Urothelium cell line (cell line): Measurements from ENCODE around the gene ZNF691.

Experiments
- DNase-seq: peaks from one replicate; pipeline ENCODE4 v3.0.0; 2011; ENCODE audit warnings: low spot score, mixed read lengths
- FAIRE-seq: peaks from 2 replicates; lab custom pipeline; 2011; peaks lifted over from hg19 to GRCh38; lab: Jason Lieb, UNC

ZNF691 gene

DNA sequence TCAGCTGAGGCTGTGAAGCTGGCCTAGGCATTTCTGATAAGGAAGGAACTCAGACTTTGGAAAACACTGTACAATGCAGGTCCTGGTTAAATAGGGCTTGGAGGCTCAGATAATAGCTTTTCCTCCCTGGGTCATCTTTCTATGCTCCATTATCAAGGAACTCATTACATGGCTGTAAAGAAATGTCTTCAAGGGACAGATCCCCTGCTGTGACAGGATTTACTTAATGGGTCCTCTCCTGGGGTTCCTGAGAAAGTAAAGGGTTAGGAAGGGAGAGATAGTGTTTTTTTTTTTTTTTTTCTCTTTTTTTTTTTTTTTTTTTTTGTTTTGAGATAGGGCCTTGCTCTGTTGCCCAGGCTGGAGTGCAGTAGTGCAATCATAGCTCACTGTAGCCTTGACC is 15.1 kb upstream of the ZNF691 start:
- DNase-seq (no peak), FAIRE-seq (no peak)

DNA sequence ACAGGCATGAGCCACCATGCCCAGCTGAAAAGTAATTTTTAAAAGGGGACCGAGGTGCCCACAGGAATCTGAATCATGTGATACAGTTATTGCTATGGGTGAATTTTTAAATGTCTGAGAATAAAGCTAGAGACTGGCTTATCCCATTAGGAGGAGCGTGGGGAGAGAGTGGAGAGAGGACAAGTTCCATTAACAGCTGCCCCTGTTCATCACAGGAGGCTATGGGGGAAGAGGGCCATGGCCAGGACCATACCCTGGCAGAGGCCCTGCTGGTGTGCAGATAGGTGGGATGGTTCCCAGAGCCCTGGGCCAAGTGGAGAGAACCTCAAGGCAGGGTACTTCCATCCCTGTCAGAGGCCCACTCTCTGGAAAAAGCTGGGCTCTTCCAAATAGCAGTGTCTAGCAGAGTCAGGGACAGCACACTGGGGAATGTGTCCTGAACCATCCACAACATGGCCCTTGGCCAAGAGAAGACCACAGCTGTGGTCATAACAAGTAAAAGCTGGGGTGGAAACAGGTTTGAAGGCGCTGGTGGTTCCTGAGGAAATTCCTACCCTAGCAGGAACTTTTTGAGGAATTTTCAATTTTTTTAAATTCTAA is 13.7 kb upstream of the ZNF691 start:
- DNase-seq: no peak
- FAIRE-seq: peak; percentile 44

DNA sequence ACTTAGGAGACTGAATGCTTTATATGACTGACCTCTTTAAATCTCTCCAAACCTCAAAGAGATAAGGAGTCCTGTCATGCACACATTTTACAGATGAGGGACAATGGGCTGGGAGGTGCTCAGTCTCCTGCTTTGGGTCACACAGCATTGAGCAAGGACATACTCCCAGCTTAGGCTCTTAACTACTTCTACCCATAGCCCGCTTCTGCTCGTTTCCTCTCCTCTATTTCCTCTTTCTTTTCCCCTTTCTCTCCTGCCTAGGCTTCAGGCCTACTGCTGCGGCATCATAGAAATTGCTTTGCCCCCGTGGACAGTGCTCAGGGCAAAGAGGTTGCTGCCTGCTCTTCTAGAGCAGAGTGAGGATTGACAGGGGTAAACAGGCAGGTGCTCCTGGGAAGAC is 12.4 kb upstream of the ZNF691 start:
- no peak for FAIRE-seq
- no peak for DNase-seq

DNA sequence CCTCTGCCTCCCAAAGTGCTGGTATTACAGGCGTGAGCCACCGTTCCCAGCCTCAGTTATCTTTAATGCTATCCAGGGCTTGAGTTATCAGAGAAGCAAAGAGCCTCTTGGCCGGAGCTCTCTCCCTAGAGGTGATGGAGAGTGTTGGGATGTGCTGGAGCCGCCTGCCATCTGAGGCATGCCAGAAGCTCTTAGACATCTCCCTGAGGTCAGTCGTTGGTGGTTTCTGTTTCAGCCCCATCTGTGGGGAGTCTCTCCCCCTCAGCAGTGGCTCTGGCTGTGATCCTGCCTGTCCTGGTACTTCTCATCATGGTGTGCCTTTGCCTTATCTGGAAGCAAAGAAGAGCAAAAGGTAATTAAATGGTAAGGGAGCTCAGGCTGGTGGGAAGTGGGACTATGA is 11.6 kb upstream of the ZNF691 start:
- FAIRE-seq: no peak
- no peak for DNase-seq

DNA sequence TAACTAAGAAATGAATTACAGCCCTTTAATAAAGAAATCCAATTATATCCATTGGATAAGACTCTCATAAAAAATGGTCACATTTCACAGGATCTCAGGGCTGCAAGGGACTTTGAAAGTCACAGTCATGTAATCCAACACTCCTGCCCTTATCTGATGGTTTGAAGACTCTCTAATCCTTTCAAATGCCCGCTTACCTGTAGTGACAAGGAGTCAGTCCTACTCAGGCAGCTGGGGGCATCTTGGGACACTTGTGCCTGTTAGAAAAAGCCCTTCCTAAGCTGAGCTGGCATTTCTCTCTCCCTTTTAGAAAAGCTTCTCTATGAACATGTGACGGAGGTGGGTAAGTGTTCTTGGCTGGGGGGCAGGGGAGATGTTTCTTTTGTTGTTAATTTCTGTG is 11.0 kb upstream of the ZNF691 start:
- DNase-seq (no peak), FAIRE-seq (no peak)

DNA sequence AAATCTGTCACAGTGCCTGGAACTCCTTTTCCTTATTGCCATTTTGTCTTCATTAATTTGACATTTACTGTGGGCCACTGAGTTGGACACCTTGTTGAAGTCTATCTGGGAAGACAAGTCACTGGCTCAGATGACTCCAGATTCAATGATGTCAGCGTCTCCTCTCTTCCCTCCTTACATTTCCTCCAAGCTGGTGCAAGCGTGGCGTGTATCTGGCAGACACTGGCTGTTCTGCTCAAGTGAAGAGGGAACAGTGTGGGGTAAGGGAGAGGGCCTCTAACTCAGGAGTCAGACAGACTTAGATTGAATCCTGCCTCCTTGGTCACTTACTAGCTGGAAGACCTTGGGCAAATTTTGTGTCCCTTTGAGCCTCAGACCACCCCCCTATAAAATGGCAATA is 8.7 kb upstream of the ZNF691 start:
- FAIRE-seq: peak; percentile 5
- no peak for DNase-seq

DNA sequence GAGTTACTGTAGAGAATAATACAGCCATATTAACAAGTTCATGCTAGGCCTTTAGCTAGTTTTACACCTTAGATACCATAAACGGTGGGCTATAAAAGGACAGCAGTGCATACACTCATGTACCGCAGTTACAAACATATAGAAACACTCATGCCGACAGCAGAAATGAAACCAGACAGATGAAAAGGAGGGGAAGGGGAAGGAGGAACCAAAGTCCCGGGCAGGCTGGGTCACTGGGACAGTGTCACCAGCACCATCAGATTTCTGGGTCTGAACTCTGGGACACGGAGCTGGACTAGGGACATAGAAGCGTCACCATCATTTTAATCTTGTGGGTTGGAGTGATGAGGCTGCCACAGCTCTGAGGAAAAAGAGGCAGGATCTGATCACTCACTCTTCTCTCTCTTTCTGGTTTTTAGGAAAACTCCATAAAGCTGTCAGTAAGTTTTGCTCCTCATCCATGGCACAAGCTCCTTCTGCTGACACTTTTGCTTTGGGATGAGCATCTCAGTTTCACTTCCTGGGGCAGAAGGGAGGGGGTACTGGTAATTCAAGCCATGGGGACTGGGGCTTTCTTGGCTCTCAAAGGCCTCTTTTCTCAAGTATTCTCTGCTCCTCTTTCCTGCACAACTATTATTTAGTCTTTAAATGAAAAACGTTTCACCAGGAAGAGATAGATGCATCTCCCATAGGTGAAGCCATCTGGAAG is 7.8 kb upstream of the ZNF691 start:
- DNase-seq (no peak), FAIRE-seq (no peak)

DNA sequence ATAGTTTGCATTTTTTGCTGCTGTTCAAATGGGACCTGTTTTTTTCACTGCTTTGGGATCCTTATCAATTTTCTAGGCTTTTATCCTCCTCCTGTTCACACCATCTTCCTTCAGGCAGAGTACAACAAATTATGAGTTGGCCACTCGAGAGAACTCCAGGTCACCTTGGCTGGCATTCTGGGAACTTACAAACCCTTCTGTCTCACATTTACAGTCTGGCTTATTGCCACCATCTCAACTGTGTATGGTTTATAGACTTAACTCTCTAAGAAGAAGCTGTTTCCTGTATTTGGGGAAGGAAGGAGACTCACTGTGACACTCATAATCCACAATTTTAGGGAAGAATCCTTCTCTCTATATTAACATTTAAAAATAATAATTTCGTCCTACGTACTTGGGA is 5.4 kb upstream of the ZNF691 start:
- no peak for FAIRE-seq
- no peak for DNase-seq

DNA sequence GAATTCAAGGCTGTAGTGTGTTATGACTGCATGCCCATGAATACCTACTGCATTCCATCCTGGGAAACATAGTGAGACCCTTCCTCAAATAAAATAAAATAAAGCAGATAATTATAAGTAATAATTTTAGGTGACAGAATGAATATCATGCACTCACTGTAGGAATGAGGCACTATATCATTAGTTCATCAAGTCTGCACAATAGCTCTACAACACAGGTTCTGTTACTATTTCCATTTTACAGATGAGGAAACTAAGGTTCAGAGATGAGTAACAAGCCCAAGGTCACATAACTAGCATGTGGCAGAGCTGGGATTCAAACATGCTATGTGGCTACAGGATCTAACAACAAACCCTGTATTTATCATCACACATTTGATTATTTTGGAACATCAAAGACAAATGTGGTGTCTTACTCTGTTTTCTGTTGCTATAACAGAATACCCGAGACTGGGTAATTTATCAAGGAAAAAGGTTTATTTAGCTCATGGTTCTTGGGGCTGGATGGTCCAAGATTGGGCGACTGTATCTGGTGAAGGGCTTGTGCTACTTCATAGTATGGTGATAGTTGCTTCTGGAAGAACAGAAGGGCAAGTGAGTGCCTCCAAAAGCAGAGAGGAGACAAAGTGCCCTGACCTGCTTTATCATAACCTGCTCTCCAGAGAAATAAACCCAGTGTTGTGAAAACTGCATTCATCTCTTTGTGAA is 4.8 kb upstream of the ZNF691 start:
- FAIRE-seq: no peak
- no peak for DNase-seq

DNA sequence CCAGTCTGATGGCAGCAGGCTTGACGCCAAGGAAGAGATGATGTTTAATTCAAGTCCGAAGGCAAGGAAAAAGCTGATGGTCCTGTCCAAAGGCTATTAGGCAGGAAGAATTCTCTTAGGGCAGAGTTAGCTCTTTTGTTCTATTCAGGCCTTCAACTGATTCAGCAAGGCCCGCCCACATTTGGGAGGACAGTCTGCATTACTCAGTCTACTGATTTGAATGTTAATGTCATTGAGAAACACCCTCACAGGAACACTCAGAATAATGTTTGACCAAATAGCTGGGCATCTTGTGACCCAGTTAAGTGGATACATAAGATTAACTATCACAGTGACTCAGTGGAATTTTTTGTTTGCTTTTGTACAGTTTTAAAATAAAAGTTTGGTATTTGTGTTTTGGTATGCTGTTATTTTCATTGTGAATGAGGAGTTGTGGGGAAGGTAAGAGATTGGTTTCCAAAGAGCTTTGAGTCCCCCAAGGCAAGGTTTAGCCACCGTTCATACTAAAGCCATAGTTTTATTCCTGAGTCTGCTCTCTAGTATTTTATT is 1.7 kb upstream of the ZNF691 start:
- FAIRE-seq (peak; percentile 17), DNase-seq (no peak)

DNA sequence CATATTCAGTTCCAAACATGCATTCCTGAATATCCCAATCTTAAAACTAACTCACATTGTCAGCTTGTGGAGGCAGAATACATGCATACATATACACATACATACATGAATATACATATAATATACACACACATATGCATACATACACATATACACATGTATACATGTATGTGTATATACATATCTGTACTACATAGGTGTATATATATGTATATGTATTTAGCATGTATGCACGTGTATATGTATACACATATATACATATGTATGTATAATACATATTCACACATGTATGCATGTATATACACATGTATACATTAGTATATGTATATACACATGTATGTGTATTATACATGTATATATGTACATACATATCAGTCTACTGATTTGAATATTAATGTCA is 1.2 kb upstream of the ZNF691 start:
- DNase-seq: no peak
- FAIRE-seq: no peak

DNA sequence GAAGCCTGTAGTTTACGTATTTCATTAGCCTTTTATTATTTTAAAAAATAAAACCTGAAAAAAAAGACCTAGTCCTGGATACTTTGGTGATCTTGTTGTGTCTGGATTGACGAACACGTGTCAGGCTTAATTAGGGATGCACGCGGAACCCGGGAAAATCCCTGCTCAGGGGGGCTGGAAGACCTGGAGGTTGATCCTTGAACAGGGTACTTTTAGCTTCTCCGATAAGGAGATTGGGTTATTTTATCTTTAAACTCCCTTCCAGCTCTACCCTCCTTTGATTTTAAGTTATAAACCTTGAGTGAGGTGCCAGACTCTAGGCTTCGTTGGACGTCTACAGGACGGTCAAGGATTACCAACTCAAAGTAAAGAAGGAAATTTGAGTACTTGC is 552 bp upstream of the ZNF691 start:
- peak; percentile 19 for DNase-seq

DNA sequence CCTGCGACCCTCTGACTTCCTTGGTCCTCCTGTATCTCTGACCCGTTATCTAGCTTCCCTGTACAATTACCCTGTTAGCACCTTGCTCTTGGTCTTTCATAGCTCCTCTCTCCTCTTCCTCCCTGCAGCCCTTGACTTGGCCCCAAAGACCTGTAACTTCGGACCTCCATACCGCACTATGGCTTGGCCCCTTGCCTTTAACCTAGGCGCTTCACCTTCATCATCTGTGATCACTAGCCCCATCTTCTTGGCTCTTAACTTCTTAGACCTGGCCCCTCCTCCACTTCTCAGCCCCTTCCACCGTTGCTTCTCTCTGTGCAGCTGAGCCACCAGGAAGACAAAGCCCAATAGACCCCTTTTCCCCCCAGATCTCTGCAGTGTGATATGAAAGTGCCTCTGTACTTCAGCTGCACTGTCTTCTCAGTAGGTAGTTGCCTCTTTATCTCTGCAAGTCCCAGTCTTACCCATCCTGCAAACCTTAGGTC is 740 bp downstream of the ZNF691 start:
- DNase-seq: peak; percentile 27

More for the DNA sequence above, 552 bp upstream of the ZNF691 start:
- FAIRE-seq: no peak

DNA sequence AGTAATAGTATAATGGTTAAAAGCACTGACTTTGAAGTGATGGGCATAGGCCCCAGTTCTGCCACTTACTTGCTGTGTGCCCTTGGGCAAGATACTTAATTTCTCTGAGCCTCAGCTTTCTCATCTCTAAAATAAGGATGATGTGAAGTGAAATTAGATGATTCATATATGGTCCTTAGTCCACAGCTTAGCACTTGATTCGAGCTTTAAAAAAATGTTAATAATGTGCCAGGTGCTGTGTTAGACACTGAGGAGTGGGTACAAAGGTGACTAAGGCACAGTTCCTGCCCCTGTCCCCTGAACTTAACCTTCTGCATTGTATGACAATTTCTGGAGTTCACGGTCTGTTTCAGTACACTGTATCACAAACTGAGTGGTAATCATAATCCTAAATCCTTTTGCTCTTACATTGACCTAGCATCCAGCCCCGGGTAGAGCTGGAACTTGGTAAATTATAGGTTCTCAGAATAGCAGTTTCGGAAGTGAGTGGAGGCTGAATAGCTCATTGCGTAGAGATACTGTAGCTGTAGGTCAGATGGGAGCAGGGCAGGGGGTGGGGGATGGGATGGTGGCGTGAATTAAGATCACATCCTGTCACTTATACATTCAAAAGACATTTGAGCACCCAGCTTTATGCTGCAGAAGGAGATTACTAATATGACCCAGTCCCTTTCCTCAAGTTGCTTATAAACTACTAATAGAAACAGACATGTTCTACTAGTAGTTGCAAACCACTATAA is 1.5 kb downstream of the ZNF691 start:
- DNase-seq (no peak), FAIRE-seq (no peak)

More for the DNA sequence above, 740 bp downstream of the ZNF691 start:
- no peak for FAIRE-seq

DNA sequence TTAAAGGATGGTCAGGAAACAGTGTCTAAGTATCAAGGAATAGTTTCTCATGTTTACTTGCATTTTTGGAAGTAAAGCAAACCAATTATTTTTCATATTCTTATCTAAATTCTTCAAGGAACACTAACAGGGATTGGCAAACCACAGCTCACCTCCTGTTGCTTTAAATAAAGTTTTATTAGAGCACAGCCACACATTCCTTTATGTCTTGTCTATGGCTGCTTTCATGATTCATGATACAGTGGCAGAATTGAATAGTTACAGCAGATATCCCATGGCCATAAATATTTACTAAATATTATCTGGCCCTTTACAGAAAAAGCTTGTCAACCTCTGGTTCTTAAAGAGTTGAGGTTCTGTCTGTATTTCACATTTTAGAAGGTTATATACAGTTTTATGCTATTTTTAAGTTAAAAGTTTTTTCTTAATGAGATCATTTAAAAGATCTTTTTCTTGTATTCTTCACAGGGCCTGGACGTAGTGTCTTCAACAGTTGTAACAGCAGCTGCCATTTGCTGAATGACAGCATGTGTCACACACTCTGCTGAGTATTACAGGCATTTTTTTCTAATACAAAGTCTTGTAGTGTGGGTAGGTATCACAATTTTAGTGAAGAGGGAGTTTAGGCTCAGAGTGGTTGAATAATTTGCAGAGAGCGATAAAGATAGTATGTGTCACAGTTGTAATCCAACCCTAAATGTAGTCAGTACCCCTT is 2.6 kb downstream of the ZNF691 start:
- no peak for FAIRE-seq
- no peak for DNase-seq

DNA sequence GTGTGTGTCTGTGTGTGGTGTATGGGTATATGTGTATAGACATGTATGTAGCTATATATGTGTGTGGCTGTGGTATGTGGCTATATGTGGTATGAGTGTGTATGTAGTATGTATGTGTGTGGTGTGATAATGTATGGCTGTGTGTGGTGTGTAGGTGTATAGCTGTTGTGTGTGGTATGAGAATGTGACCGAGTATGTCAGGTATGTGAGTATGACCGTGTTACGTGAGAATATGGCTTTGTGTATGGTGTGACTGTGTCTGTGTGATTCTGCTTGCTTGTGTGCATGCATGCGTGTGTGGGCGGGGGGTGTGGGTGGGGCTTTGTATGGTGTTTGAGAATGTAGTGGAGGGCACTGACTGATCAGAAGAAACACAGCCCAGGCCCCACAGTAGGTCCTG is 3.5 kb downstream of the ZNF691 start:
- DNase-seq (no peak), FAIRE-seq (peak; percentile 94)

DNA sequence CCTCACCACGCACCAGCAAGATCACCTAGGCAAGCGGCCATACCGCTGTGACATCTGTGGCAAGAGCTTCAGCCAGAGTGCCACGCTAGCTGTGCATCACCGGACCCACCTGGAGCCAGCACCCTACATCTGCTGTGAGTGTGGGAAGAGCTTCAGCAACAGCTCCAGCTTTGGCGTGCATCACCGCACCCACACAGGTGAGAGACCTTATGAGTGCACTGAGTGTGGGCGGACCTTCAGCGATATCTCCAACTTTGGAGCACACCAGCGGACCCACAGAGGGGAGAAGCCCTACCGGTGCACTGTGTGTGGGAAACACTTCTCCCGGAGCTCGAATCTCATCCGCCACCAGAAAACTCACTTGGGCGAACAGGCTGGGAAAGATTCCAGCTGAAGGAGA is 5.0 kb downstream of the ZNF691 start:
- FAIRE-seq: no peak
- DNase-seq: no peak

DNA sequence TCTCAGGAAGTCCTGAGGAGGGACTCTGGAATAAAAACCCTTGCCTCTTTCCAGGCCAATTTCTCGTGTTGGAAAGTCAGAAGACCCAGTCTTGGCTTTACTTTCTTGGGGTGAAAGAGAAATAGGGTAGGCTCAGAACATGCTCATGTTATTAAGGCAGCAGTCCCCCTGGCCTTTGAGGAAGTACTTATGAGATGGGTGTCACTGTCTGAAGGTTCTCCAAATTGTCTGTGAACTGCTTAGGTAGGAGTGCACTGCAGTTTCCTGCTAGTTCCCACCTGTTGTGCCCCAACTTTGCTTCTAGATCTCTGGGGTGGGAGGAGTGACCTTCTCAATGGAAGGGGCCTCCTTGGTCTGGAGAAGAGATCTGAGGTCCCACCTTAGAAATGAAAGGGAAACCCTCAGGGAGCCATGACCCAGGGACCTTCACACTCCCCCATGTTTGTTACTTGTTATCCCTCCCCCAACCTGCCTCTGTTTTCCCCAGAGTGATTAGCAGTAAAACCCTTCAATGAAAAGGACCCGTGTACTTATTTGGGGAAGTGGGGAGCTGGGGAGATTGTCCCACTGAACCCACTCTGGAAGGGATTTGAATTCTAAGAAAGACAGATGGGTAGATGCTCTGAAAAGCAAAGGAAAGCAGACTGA is 5.7 kb downstream of the ZNF691 start:
- FAIRE-seq: no peak

DNA sequence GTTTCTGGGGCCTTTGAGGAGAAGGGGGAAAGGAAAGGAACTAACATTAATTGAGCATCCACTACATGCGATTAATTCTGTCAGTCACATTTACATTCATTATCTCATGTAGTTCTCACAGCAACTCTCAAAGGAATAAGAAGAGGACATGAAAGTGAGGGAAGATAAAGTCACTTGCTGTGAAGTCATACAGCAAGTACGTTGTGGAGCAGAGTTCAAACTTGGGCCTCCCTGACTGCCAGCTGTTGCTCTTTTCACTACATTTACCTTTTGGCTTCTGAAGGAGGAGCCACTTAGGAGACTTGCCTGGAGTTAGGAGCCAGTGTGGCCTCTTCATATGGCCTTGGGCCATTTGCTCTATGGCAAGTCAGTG is 6.2 kb downstream of the ZNF691 start:
- FAIRE-seq: no peak
- no peak for DNase-seq

More for the DNA sequence above, 5.7 kb downstream of the ZNF691 start:
- DNase-seq: no peak
